ENCODE results near the gene CNNM4.
A peak's percentile ranks its signal among the peaks of the same experiment; 100 is the strongest.

CNNM4 gene

GRCh38 chr2:96847586-96847985 lies 86.9 kb downstream of the CNNM4 start:
- peaks cover 40% of the 10 kb centered on the region for H3K36me3 ChIP-seq (replicated peaks)
- H3K27me3 ChIP-seq (ENCODE audit: low read depth) = no peaks in the 10 kb centered on the region
- DNase-seq (ENCODE audit: low spot score in 2 of 2) = no peak
- no peak overlapping the region for H3K4me3 ChIP-seq
- in situ Hi-C loops (cut with MboI; ENCODE audit: low sequenced_read_pairs) = no loop called here
- no peaks in the 10 kb centered on the region for H3K4me1 ChIP-seq
- no peaks in the 10 kb centered on the region for H3K9me3 ChIP-seq

DNA sequence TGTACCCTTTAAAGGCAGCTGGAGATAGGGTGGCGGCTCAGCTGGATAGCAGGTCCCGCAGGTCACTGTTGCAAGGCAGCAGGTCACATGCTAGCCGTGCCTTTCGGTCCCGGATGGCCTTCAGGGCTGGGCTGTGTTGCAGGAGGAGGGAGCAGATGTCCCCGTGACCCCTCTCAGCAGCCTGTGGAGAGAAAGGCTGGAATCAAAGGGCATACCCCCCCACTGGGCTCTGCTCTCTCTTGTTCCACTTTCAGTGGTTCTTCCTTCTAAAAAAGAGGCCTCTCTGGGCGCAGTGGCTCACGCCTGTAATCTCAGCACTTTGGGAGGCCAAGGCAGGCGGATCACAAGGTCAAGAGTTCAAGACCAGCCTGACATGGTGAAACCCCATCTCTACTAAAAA lies 87.6 kb downstream of the CNNM4 start:
- Histone ChIP-seq H3K4me1 (no peaks in the 10 kb centered on the region), H3K4me3 (no peak overlapping the region), H3K27me3 (ENCODE audit: low read depth) (no peaks in the 10 kb centered on the region), H3K36me3 (replicated peaks) (peaks cover 45% of the 10 kb centered on the region), H3K9me3 (no peaks in the 10 kb centered on the region)
- no peak for DNase-seq (ENCODE audit: low spot score in 2 of 2)
- in situ Hi-C loops (cut with MboI; ENCODE audit: low sequenced_read_pairs) = no loop called here

- H3K9me3 ChIP-seq = no peaks in the 10 kb centered on the region
- in situ Hi-C loops (cut with MboI; ENCODE audit: low sequenced_read_pairs) = loop anchor here (25.0 kb wide), 1 partner anchor 260 kb away; the partner anchor contains the start of gene ANKRD36
- H3K36me3 ChIP-seq (replicated peaks) = peaks cover 44% of the 10 kb centered on the region
- H3K27me3 ChIP-seq (ENCODE audit: low read depth) = no peaks in the 10 kb centered on the region
- no peak overlapping the region for H3K4me3 ChIP-seq
- peaks cover 5% of the 10 kb centered on the region for H3K4me1 ChIP-seq
- no peak for DNase-seq (ENCODE audit: low spot score in 2 of 2)
Measured at GRCh38 chr2:96852667-96853066, 92.0 kb downstream of the CNNM4 start.

DNA sequence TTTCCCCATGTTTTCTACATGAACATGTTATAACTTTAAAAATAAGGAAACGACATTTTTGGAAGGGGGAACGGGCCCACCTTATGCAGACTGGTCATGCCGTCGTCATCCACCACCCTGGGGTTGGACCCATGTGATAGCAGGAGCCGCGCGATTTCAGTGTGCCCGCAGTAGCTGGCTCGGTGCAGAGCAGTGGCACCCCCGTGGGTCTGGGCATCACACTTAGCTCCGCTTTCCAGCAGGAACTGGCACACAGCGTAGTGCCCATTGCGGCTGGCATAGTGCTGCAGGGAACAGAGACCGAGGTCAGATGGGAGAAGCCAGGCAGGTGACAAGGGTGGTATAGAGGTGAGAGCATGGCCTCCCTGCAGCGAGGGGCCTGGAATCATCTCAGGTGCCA lies 92.6 kb downstream of the CNNM4 start:
- in situ Hi-C loops (cut with MboI; ENCODE audit: low sequenced_read_pairs) = loop anchor here (25.0 kb wide), 1 partner anchor 259 kb away; the partner anchor contains the start of gene ANKRD36
- H3K9me3 ChIP-seq = no peaks in the 10 kb centered on the region
- no peak overlapping the region for H3K4me3 ChIP-seq
- H3K4me1 ChIP-seq = peaks cover 7% of the 10 kb centered on the region
- H3K27me3 ChIP-seq (ENCODE audit: low read depth) = no peaks in the 10 kb centered on the region
- DNase-seq (ENCODE audit: low spot score in 2 of 2) = no peak
- H3K36me3 ChIP-seq (replicated peaks) = peaks cover 37% of the 10 kb centered on the region

DNA sequence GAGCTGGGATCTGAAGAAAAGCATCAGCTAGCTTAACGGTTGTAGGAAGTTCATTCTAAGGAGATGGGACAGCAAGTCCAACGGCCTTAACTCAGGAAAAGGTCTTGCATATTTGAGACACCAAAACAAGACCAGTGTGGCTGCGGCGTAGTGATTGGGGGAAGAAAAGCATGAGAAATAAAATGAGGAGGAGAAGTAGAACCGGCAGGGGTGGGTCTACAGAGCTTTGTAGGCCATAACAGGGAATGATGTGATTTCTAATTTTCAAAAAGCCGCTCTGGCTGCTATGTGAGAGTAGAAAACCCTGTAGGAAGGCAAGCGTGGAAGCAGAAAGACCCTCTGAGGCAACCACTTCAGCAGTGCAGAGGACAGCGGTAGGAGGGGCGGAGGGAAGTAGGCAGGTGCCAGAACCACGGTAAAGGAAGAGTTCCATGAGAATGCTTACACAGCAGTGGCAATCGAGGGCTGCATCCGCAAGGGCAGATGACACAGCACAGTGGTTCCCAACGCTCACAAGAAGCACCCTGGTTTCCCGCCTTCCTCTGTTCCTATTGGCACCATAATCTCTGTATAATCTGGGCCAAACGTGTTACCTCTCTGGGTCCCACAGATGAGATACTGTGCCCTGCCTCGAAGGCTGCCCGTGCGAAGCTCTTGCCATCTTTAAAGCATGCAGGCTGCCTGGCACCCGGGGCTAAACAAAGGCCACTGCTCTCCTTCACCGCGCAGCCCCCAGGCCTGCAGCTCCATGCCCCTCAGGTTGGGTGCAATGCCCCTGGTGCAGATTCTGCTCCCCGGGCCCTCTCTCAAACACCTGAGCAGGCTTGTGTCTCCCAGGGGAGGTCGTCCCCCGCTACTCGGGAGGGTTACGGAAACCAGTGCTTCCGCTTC lies 96.3 kb downstream of the CNNM4 start:
- in situ Hi-C loops (cut with MboI; ENCODE audit: low sequenced_read_pairs) = loop anchor here (5.0 to 25.0 kb wide), 2 partner anchors 95 to 255 kb away; partner anchors contain the start of gene ANKRD36
- H3K4me3 ChIP-seq = peak overlapping the region; percentile 93
- DNase-seq (ENCODE audit: low spot score in 2 of 2) = peak; percentile 22 to 48
- peaks cover 11% of the 10 kb centered on the region for H3K4me1 ChIP-seq
- H3K9me3 ChIP-seq = no peaks in the 10 kb centered on the region
- no peaks in the 10 kb centered on the region for H3K27me3 ChIP-seq (ENCODE audit: low read depth)
- peaks cover 30% of the 10 kb centered on the region for H3K36me3 ChIP-seq (replicated peaks)

DNA sequence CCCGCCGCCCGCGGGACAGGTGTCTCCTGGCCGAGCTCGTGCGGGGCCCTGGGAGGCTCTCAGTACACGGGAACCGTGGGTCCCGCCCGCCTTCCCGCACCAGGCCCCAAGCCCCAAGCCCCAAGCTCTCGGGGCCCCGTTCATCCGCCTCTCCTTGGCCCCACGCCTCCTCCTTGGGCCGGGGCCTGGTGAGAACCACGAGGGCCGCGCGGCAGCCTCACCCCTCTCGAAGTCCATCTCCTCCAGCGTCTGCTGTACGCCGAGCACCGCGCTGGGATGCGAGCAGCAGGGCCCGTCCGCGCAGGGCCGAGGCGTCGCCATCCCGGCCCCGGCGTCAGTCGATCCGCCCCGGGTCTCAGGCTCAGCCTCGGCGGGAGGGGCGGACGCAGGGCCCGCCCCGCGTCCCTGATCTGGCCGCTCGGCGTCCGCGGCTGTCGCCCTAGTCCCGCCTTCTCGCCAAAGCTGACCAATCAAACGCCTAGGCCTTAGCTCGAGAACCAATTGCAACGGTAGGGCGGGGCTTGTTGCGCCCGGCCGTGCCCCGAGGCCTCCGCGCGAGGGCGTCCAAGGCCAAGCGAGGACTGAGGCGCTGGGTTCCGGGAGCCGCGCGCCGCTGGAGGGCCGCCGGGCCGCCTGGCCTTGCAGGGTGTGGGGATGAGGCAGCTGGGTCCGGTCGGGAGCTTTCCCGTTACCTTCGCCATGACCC lies 97.1 kb downstream of the CNNM4 start, which contains the start of gene ANKRD39:
ANKRD39 (minus strand) TSS at position 350 of the 706 bp plus-strand sequence; CDS start at position 321, 29 bp downstream.
- no peaks in the 10 kb centered on the region for H3K27me3 ChIP-seq (ENCODE audit: low read depth)
- H3K4me1 ChIP-seq = peaks cover 11% of the 10 kb centered on the region
- in situ Hi-C loops (cut with MboI; ENCODE audit: low sequenced_read_pairs) = loop anchor here (5.0 to 25.0 kb wide), 2 partner anchors 94 to 254 kb away; partner anchors contain the start of gene ANKRD36
- DNase-seq (ENCODE audit: low spot score in 2 of 2) = peak; percentile 95 to 98
- H3K36me3 ChIP-seq (replicated peaks) = peaks cover 32% of the 10 kb centered on the region
- H3K4me3 ChIP-seq = peak within 1 kb of the TSS; percentile 93
- H3K9me3 ChIP-seq = no peaks in the 10 kb centered on the region

GRCh38 chr2:96859099-96859649 lies 98.5 kb downstream of the CNNM4 start:
- peaks cover 37% of the 10 kb centered on the region for H3K36me3 ChIP-seq (replicated peaks)
- no peaks in the 10 kb centered on the region for H3K27me3 ChIP-seq (ENCODE audit: low read depth)
- DNase-seq (ENCODE audit: low spot score in 2 of 2) = peak in 1 of 2 experiments; percentile 48
- in situ Hi-C loops (cut with MboI; ENCODE audit: low sequenced_read_pairs) = loop anchor here (5.0 to 25.0 kb wide), 2 partner anchors 93 to 253 kb away; partner anchors contain the start of gene ANKRD36
- H3K4me1 ChIP-seq = peaks cover 11% of the 10 kb centered on the region
- no peaks in the 10 kb centered on the region for H3K9me3 ChIP-seq
- no peak overlapping the region for H3K4me3 ChIP-seq

GRCh38 chr2:96859681-96860064 lies 99.0 kb downstream of the CNNM4 start:
- peaks cover 11% of the 10 kb centered on the region for H3K4me1 ChIP-seq
- in situ Hi-C loops (cut with MboI; ENCODE audit: low sequenced_read_pairs) = loop anchor here (5.0 to 25.0 kb wide), 2 partner anchors 93 to 253 kb away; partner anchors contain the start of gene ANKRD36

DNA sequence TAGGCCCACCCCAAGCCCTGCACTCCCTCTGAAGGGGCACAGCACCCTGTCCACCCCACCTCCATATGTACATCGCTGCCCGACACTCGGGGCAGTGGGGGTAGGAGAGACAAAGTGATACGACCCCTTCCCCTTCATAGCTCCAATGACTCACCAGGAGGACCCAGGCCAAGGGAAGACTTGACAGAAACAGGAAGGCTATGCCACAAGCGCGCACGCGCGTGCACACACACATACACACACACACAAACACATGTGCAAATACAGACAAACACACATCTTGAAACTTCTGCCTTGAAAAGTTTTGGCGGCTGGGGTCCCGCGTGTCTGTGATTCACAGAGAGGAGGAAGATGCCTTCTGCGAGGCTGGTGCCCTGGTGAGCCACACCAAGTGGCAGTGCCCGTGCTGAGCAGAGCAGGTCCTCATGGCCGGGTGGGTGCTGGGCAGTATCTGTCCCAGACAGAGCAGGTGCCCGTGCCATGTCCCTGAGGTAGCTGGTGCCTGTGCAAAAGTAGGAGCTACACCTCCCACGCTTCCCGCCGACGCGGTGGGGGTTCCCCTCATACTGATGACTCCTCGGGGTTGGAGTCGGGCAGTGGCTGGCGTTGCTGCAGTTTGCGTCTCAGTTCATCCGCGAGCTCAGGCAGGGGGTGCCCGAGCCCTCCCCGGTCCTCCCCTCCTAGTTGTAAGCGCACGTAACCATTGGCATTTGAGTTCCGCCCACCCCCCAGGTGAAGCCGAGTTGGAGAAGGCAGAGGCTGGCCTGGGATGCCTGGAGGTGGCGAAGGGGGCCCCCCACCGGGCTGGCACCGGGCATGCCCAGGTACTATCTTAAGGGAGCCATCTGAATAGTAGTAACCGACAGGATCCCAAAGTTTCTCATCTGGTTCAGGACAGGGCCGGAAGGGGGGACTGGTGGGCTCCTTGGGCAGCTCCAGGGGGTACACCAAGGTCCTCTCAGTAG lies 99.6 kb downstream of the CNNM4 start:
- Histone ChIP-seq H3K4me3 (no peak overlapping the region), H3K36me3 (replicated peaks) (peaks cover 49% of the 10 kb centered on the region), H3K9me3 (no peaks in the 10 kb centered on the region), H3K27me3 (ENCODE audit: low read depth) (no peaks in the 10 kb centered on the region), H3K4me1 (peaks cover 11% of the 10 kb centered on the region)
- DNase-seq (ENCODE audit: low spot score in 2 of 2) = no peak
- in situ Hi-C loops (cut with MboI; ENCODE audit: low sequenced_read_pairs) = loop anchor here (25.0 kb wide), 1 partner anchor 252 kb away; the partner anchor contains the start of gene ANKRD36

More at GRCh38 chr2:96859681-96860064, 99.0 kb downstream of the CNNM4 start:
- no peaks in the 10 kb centered on the region for H3K9me3 ChIP-seq
- H3K36me3 ChIP-seq (replicated peaks) = peaks cover 42% of the 10 kb centered on the region
- H3K4me3 ChIP-seq = no peak overlapping the region
- H3K27me3 ChIP-seq (ENCODE audit: low read depth) = no peaks in the 10 kb centered on the region
- no peak for DNase-seq (ENCODE audit: low spot score in 2 of 2)

- Histone ChIP-seq H3K9me3 (no peaks in the 10 kb centered on the region), H3K4me1 (peaks cover 11% of the 10 kb centered on the region), H3K4me3 (no peak overlapping the region), H3K36me3 (replicated peaks) (peaks cover 56% of the 10 kb centered on the region), H3K27me3 (ENCODE audit: low read depth) (no peaks in the 10 kb centered on the region)
- in situ Hi-C loops (cut with MboI; ENCODE audit: low sequenced_read_pairs) = loop anchor here (25.0 kb wide), 1 partner anchor 251 kb away; the partner anchor contains the start of gene ANKRD36
- DNase-seq (ENCODE audit: low spot score in 2 of 2) = no peak
Measured at GRCh38 chr2:96861074-96861473, 100.4 kb downstream of the CNNM4 start.
